MCF 10A (cell line): ENCODE results near the gene FCHO1. TPM values are rescaled to one million over a fixed set of nuclear protein-coding genes. Genes with fewer than 3 reads are reported as not detected.

ENCODE experiments used
- BruUV-seq: library from RNA; stranded (reverse); fragments of 400-500 nt; replicated peaks from 2 replicates; lab custom pipeline; 2021; lab: Mats Ljungman, UMichigan
- CTCF ChIA-PET: fragments of 300-600 bp; sonication (Branson Sonifier 250); formaldehyde crosslinking; extraction: SDS; loops from one replicate; lab custom pipeline; 2021; ENCODE audit warnings: antibody characterized with exemption, inconsistent platforms; lab: Yijun Ruan, JAX
- POLR2A ChIA-PET: fragments of 300-600, 350-650 bp; sonication (Branson Sonifier 250); formaldehyde crosslinking; extraction: SDS; loops from one replicate; lab custom pipeline; 2020; ENCODE audit warnings: antibody characterized with exemption, inconsistent platforms; lab: Yijun Ruan, JAX
- DNase-seq: peaks from one replicate; pipeline ENCODE4 v3.0.0-alpha.2; 2018; ENCODE audit not compliant: unreplicated experiment
- H3K27ac Mint-ChIP-seq: one replicate; pipeline ENCODE4 v1.8.0; 2022; ENCODE audit warnings: mild to moderate bottlenecking, low read depth, mixed read lengths; ENCODE audit not compliant: unreplicated experiment
- H3K27me3 Mint-ChIP-seq: one replicate; pipeline ENCODE4 v1.8.0; 2022; ENCODE audit warnings: mixed read lengths; ENCODE audit not compliant: insufficient read depth, unreplicated experiment
- H3K36me3 Mint-ChIP-seq: one replicate; pipeline ENCODE4 v1.8.0; 2022; ENCODE audit warnings: mild to moderate bottlenecking, moderate library complexity, mixed read lengths; ENCODE audit not compliant: insufficient read depth, unreplicated experiment
- H3K4me1 Mint-ChIP-seq: one replicate; pipeline ENCODE4 v1.8.0; 2022; ENCODE audit warnings: mixed read lengths; ENCODE audit not compliant: insufficient read depth, unreplicated experiment
- H3K4me3 Mint-ChIP-seq: one replicate; pipeline ENCODE4 v1.8.0; 2022; ENCODE audit warnings: mild to moderate bottlenecking, moderate library complexity, mixed read lengths; ENCODE audit not compliant: unreplicated experiment
- H3K9me3 Mint-ChIP-seq: one replicate; pipeline ENCODE4 v1.8.0; 2022; ENCODE audit warnings: mixed read lengths; ENCODE audit not compliant: unreplicated experiment
- CTCF ChIP-seq: fragments of 200-600 bp; IDR thresholded peaks from one replicate; pipeline ENCODE4 v1.8.0; 2022; ENCODE audit warnings: antibody characterized with exemption, mild to moderate bottlenecking; ENCODE audit not compliant: unreplicated experiment
- intact Hi-C: fragments of 100-400 bp; cut with micrococcal nuclease; formaldehyde crosslinking; loops from 2 replicates; pipeline ENCODE4 v1.14.1; 2022
- total RNA-seq: library from RNA; stranded (reverse); gene quantifications from 2 replicates; pipeline ENCODE4 v1.2.3, GENCODE V29; 2022

FCHO1 gene
- total RNA-seq, 1 experiment from 2014 or later: 0.23 TPM

GRCh38 chr19:17734146-17734545 is 17.1 kb upstream of the FCHO1 start:
- Mint-ChIP-seq H3K4me1 (no peaks in the 10 kb centered on the region), H3K36me3 (peaks cover 62% of the 10 kb centered on the region), H3K27ac (no peak overlapping the region), H3K9me3 (no peaks in the 10 kb centered on the region), H3K4me3 (no peak overlapping the region), H3K27me3 (no peaks in the 10 kb centered on the region)
- intact Hi-C loops: no loop called here
- no peak for DNase-seq
- no peak for TF ChIP-seq CTCF
- POLR2A ChIA-PET: no interaction called here
- CTCF ChIA-PET: no interaction called here
- no TSS peak for BruUV-seq

- Mint-ChIP-seq H3K9me3 (no peaks in the 10 kb centered on the region), H3K4me1 (no peaks in the 10 kb centered on the region), H3K27me3 (no peaks in the 10 kb centered on the region), H3K4me3 (no peak overlapping the region), H3K27ac (no peak overlapping the region), H3K36me3 (peaks cover 52% of the 10 kb centered on the region)
- BruUV-seq: no TSS peak
- ChIA-PET CTCF (interaction anchor here (0.6 kb wide), 1 partner anchor 49 kb away, joined by 3 read pairs; no protein-coding TSS in a partner anchor), POLR2A (interaction anchor here (0.6 kb wide), 1 partner anchor 654 kb away, joined by 4 read pairs; no protein-coding TSS in a partner anchor)
- no peak for DNase-seq
- intact Hi-C loops: no loop called here
- TF ChIP-seq CTCF: no peak
Measured at GRCh38 chr19:17735410-17735809, 15.9 kb upstream of the FCHO1 start.

- no peak overlapping the region for H3K4me3 Mint-ChIP-seq
- no peak for DNase-seq
- H3K36me3 Mint-ChIP-seq: peaks cover 31% of the 10 kb centered on the region
- BruUV-seq: no TSS peak
- POLR2A ChIA-PET: no interaction called here
- no peaks in the 10 kb centered on the region for H3K4me1 Mint-ChIP-seq
- no peak for TF ChIP-seq CTCF
- H3K27me3 Mint-ChIP-seq: no peaks in the 10 kb centered on the region
- CTCF ChIA-PET: interaction anchor here (1.6 kb wide), 1 partner anchor 29 kb away, joined by 4 read pairs; no protein-coding TSS in a partner anchor
- intact Hi-C loops: no loop called here
- no peak overlapping the region for H3K27ac Mint-ChIP-seq
- H3K9me3 Mint-ChIP-seq: no peaks in the 10 kb centered on the region
Measured at GRCh38 chr19:17737690-17738153, 13.6 kb upstream of the FCHO1 start.

- TF ChIP-seq CTCF: no peak
- Mint-ChIP-seq H3K4me1 (no peaks in the 10 kb centered on the region), H3K36me3 (peaks cover 21% of the 10 kb centered on the region), H3K4me3 (no peak overlapping the region), H3K27ac (no peak overlapping the region), H3K9me3 (no peaks in the 10 kb centered on the region), H3K27me3 (no peaks in the 10 kb centered on the region)
- no peak for DNase-seq
- POLR2A ChIA-PET: interaction anchor here (0.6 kb wide), 1 partner anchor 30 kb away, joined by 3 read pairs; no protein-coding TSS in a partner anchor
- CTCF ChIA-PET: no interaction called here
- intact Hi-C loops: no loop called here
- no TSS peak for BruUV-seq
Measured at GRCh38 chr19:17739121-17739875, 12.0 kb upstream of the FCHO1 start.
